NOMO-1 treated with dmso at 0.1 percent for 144 hours (cell line): ENCODE results near the gene KLK8.

Experiments
- DNase-seq: peaks from one replicate; lab custom pipeline; 2025; ENCODE audit not compliant: unreplicated experiment; lab: John Stamatoyannopoulos, UW

Gene KLK8

GRCh38 chr19:51001515-51001914 is at the start of gene KLK8:
Gene KLK8, minus strand, starts transcription at chr19:51001604. Its CDS starts 437 bp downstream, at chr19:51001167.
- no peak for DNase-seq

GRCh38 chr19:51047031-51047335 is 45.6 kb upstream of the KLK8 start:
- no peak for DNase-seq

GRCh38 chr19:51044327-51044726 is 42.9 kb upstream of the KLK8 start:
- DNase-seq = no peak

- no peak for DNase-seq
These were observed 42.1 kb upstream of the KLK8 start for GRCh38 chr19:51043497-51043896.

GRCh38 chr19:51040151-51040550 is 38.7 kb upstream of the KLK8 start:
- no peak for DNase-seq

GRCh38 chr19:51036519-51036918 is 35.1 kb upstream of the KLK8 start:
- DNase-seq = no peak

- no peak for DNase-seq
These were observed 33.3 kb upstream of the KLK8 start, which contains the start of gene KLK12 for GRCh38 chr19:51034704-51035103. Gene KLK12, minus strand, starts transcription at chr19:51035002. Its CDS starts 381 bp downstream, at chr19:51034621.

GRCh38 chr19:51031880-51032225 is 30.4 kb upstream of the KLK8 start:
- no peak for DNase-seq

- DNase-seq = no peak
These were observed 29.9 kb upstream of the KLK8 start for GRCh38 chr19:51031220-51031879.

GRCh38 chr19:51030631-51031030 is 29.2 kb upstream of the KLK8 start:
- DNase-seq = no peak

GRCh38 chr19:51029718-51030117 is 28.3 kb upstream of the KLK8 start:
- no peak for DNase-seq

GRCh38 chr19:51027873-51028272 is 26.5 kb upstream of the KLK8 start:
- no peak for DNase-seq

GRCh38 chr19:51027126-51027806 is 25.9 kb upstream of the KLK8 start:
- no peak for DNase-seq

- no peak for DNase-seq
These were observed 25.1 kb upstream of the KLK8 start, which contains the start of gene KLK11 for GRCh38 chr19:51026554-51026831. Gene KLK11, minus strand, starts transcription at chr19:51026616. Its CDS starts 985 bp downstream, at chr19:51025631.

GRCh38 chr19:51025809-51026553 is 24.6 kb upstream of the KLK8 start:
- DNase-seq = no peak

GRCh38 chr19:51025401-51025800 is 24.0 kb upstream of the KLK8 start:
- no peak for DNase-seq

- no peak for DNase-seq
These were observed 23.5 kb upstream of the KLK8 start for GRCh38 chr19:51024924-51025323.

- no peak for DNase-seq
These were observed 22.5 kb upstream of the KLK8 start for GRCh38 chr19:51023946-51024345.

- DNase-seq = no peak
These were observed 21.1 kb upstream of the KLK8 start for GRCh38 chr19:51022526-51022925.

GRCh38 chr19:51020988-51021651 is 19.7 kb upstream of the KLK8 start:
- no peak for DNase-seq

GRCh38 chr19:51019544-51019925 is 18.1 kb upstream of the KLK8 start, which contains the start of gene KLK10:
Gene KLK10, minus strand, starts transcription at chr19:51019709. Its CDS starts 579 bp downstream, at chr19:51019130.
- no peak for DNase-seq
